ENCODE measurements around the gene NCOA3.
"Not testable (repeated sequence)": the region's sequence is repeated elsewhere in the genome, so short reads cannot be mapped to it uniquely, and the experiment has no call there.

NCOA3 gene

GRCh38 chr20:47468290-47469050 is 33.2 kb upstream of the NCOA3 start:
- DNase-seq (ENCODE audit: low read depth): no peak

- no peak for DNase-seq (ENCODE audit: low read depth)
Measured at GRCh38 chr20:47475419-47476044, 26.2 kb upstream of the NCOA3 start.

- no peak for DNase-seq (ENCODE audit: low read depth)
Measured at GRCh38 chr20:47476452-47476851, 25.2 kb upstream of the NCOA3 start.

- DNase-seq (ENCODE audit: low read depth): no peak
Measured at GRCh38 chr20:47479093-47479492, 22.6 kb upstream of the NCOA3 start.

- DNase-seq (ENCODE audit: low read depth): no peak
Measured at GRCh38 chr20:47479506-47479905, 22.2 kb upstream of the NCOA3 start.

GRCh38 chr20:47480239-47480638 is 21.4 kb upstream of the NCOA3 start:
- DNase-seq (ENCODE audit: low read depth): no peak

- no peak for DNase-seq (ENCODE audit: low read depth)
Measured at GRCh38 chr20:47480705-47481104, 21.0 kb upstream of the NCOA3 start.

- no peak for DNase-seq (ENCODE audit: low read depth)
Measured at GRCh38 chr20:47481330-47482216, 20.1 kb upstream of the NCOA3 start.

GRCh38 chr20:47482705-47483104 is 19.0 kb upstream of the NCOA3 start:
- no peak for DNase-seq (ENCODE audit: low read depth)

GRCh38 chr20:47484303-47484702 is 17.4 kb upstream of the NCOA3 start:
- no peak for DNase-seq (ENCODE audit: low read depth)

GRCh38 chr20:47487175-47487917 is 14.3 kb upstream of the NCOA3 start:
- peak; percentile 65 for DNase-seq (ENCODE audit: low read depth)

GRCh38 chr20:47489448-47489872 is 12.2 kb upstream of the NCOA3 start:
- peak; percentile 38 for DNase-seq (ENCODE audit: low read depth)

GRCh38 chr20:47490795-47491194 is 10.9 kb upstream of the NCOA3 start:
- no peak for DNase-seq (ENCODE audit: low read depth)

GRCh38 chr20:47492284-47492683 is 9.4 kb upstream of the NCOA3 start:
- DNase-seq (ENCODE audit: low read depth): no peak

- DNase-seq (ENCODE audit: low read depth): no peak
Measured at GRCh38 chr20:47493175-47493962, 8.3 kb upstream of the NCOA3 start.

- DNase-seq (ENCODE audit: low read depth): no peak
Measured at GRCh38 chr20:47493963-47494293, 7.8 kb upstream of the NCOA3 start.

- not testable (repeated sequence) for DNase-seq (ENCODE audit: low read depth)
Measured at GRCh38 chr20:47494606-47495005, 7.1 kb upstream of the NCOA3 start.

GRCh38 chr20:47496118-47496517 is 5.6 kb upstream of the NCOA3 start:
- DNase-seq (ENCODE audit: low read depth): no peak

- DNase-seq (ENCODE audit: low read depth): no peak
Measured at GRCh38 chr20:47498606-47499005, 3.1 kb upstream of the NCOA3 start.

- DNase-seq (ENCODE audit: low read depth): no peak
Measured at GRCh38 chr20:47499053-47499452, 2.6 kb upstream of the NCOA3 start.

GRCh38 chr20:47500082-47500481 is 1.6 kb upstream of the NCOA3 start:
- DNase-seq (ENCODE audit: low read depth): not testable (repeated sequence)

All from CMK (cell line).